Astrocyte of the spinal cord (primary cell): Measurements from ENCODE around the gene KCNJ6.
"Not testable (repeated sequence)": the region's sequence is repeated elsewhere in the genome, so short reads cannot be mapped to it uniquely, and the experiment has no call there.

ENCODE experiments used
- DNase-seq: peaks from one replicate; pipeline ENCODE4 v3.0.0; 2011; ENCODE audit warnings: low read depth, low spot score
- H3K4me3 ChIP-seq: 2 replicates; pipeline ENCODE4 v1.5.1; 2011; ENCODE audit warnings: low read depth, mild to moderate bottlenecking, low read length, moderate library complexity
- in situ Hi-C: cut with HindIII; loops from 2 replicates; pipeline ENCODE4 v1.10.0; 2017; ENCODE audit warnings: low sequenced_read_pairs
- TF ChIP-seq, protein P1 (sequence below): IDR thresholded peaks from 2 replicates; pipeline ENCODE4 v1.5.1; 2012; ENCODE audit warnings: low read depth, mild to moderate bottlenecking, low read length, inconsistent platforms

KCNJ6 gene

DNA sequence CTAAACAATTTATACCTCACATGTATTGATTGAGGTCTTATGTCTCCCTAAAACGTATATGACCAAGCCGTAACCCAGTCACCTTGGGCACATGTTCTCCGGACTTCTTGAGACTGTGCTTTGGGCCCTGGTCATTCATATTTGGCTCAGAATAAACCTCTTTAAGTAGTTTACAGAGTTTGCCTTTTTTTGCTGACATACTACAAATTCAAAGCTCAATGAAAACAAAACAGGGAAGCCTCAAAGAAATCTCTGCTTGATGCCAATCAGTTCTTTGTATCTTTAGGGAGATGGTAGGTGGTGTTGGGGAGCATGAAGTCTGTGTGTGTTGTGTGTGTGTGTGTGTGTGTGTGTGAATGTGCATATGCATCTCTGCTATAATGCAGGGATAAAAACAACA is 247.0 kb downstream of the KCNJ6 start:
- in situ Hi-C loops = no loop called here
- no peak for DNase-seq
- TF ChIP-seq, protein P1, sequence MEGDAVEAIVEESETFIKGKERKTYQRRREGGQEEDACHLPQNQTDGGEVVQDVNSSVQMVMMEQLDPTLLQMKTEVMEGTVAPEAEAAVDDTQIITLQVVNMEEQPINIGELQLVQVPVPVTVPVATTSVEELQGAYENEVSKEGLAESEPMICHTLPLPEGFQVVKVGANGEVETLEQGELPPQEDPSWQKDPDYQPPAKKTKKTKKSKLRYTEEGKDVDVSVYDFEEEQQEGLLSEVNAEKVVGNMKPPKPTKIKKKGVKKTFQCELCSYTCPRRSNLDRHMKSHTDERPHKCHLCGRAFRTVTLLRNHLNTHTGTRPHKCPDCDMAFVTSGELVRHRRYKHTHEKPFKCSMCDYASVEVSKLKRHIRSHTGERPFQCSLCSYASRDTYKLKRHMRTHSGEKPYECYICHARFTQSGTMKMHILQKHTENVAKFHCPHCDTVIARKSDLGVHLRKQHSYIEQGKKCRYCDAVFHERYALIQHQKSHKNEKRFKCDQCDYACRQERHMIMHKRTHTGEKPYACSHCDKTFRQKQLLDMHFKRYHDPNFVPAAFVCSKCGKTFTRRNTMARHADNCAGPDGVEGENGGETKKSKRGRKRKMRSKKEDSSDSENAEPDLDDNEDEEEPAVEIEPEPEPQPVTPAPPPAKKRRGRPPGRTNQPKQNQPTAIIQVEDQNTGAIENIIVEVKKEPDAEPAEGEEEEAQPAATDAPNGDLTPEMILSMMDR = no peak
- no peak overlapping the region for H3K4me3 ChIP-seq

DNA sequence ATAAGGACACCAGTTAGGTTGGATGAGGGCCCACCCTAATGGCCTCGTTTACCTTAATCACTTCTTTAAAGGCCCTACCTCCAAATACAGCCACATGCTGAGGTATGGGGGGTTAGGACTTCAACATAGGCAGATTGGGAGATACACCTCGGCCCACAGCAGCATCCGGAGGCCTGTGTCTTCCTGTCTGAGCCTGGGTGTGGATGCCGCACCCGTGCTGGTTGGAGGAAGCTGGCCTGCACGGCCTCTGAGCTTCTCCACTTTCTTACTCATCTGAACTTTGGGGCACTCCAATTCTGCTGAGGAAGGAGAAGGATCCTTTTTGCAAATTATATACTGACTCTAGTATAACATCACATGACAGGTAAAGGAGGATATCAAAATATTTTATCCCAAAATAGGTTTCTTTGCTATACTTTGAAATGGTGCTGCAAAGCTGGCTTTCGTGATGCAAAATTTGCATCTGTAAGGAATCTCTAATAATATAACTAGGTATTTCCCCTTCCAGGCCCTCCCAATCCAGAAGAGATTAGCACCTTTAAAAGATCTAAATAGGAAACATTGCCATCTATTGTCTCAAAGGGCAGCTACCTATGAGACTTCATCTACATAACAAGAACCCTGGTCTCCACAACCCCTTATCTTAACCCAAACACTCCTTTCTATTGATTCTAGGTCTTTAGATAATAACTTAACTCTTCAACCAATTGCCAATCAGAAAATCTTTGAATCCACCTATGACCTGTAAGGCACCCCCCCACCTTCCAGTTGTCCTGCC is 247.6 kb downstream of the KCNJ6 start:
- no peak overlapping the region for H3K4me3 ChIP-seq
- TF ChIP-seq, protein P1 = no peak
- in situ Hi-C loops = no loop called here
- no peak for DNase-seq

DNA sequence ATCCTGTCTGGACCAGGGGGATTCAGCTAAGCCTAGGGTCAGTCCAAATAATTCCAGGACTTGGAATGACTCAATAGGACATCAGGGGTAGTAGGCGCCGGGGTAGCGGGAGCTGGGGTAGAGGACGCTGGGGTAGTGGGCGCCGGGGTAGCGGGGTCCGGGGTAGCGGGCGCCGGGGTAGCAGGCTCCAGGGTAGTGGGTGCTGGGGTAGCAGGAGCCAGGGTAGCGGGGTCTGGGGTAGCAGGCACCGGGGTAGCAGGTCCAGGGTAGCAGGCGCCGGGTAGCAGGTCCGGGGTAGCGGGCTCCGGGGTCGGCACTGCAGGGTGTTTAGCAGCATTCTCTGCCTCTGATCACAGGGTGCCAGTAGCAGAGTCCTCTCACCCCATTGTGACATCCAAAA is 248.9 kb downstream of the KCNJ6 start:
- in situ Hi-C loops = no loop called here
- H3K4me3 ChIP-seq = no peak overlapping the region
- TF ChIP-seq, protein P1 = no peak
- DNase-seq = no peak

DNA sequence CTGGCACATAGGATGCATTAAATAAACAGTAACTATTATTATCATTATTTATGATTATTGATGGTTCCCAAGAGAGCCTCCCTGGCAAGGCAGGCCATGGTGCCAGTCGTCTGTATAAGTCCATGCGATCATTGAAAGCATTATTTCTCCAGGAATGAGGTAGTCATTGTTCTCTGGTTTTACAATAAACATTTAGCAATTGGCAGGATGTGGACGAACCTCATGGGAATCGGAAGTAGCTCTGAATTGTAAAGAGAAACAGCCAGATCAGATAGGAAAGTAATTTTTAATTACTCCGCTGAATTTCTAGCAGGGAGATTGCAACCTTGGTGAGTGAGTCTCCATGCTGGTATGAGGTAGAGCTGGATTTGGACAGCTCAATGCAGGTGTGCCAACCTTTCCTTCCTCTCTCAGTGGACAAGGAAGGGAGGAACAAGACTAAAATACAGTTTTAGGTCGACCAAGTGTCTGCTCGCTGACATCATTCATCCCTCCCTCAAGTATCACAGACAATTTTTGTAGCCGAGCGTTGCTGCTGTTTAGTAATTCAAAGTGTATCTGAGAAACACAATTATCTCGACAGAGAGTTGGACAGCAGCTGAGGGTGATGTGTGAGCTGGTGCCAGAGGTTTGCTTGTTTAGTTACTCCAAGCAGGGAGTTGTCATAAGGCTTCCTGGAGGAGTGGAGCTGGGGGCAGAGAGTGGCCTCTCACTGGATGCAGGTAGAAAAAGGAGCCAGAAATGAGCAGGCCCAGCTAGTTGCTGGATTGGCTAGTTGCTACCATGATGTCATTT is 250.8 kb downstream of the KCNJ6 start:
- in situ Hi-C loops = no loop called here
- H3K4me3 ChIP-seq = no peak overlapping the region
- TF ChIP-seq, protein P1 = no peak
- DNase-seq = no peak

DNA sequence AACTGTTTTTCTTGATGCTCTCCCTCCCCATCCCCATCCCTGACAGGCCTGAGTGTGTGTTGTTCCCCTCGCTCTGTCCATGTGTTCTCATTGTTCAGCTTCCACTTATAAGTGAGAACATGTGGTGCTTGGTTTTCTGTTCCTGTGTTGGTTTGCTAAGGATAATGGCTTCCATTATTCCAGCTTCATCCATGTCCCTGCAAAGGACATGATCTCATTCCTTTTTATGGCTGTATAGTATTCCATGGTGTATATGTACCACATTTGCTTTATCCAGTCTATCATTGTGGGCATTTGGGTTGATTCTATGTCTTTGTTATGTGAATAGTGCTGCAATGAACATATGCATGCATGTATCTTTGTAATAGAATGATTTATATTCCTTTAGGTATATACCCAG is 254.0 kb downstream of the KCNJ6 start:
- in situ Hi-C loops, DNase-seq, H3K4me3 ChIP-seq: not testable (repeated sequence)

DNA sequence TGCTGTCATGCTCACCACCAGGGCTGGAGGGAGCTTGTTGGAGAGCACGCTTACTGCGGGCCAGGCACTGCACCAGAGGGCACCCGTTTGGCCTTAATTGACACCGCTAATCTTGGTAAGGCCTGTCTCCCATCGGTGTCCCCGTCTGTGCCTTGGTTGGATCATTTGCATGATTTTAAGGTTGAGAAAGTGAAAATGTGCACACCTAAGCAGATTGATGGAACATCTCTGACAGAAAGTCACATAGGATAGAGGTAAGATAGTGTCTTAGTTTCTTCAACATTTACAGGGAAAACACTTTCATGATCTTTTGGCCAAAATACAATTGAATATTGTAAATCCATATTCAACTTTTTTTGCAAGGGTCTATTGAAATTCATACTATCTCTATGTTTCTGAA is 255.5 kb downstream of the KCNJ6 start:
- TF ChIP-seq, protein P1 = no peak
- no peak overlapping the region for H3K4me3 ChIP-seq
- DNase-seq = no peak
- in situ Hi-C loops = no loop called here

DNA sequence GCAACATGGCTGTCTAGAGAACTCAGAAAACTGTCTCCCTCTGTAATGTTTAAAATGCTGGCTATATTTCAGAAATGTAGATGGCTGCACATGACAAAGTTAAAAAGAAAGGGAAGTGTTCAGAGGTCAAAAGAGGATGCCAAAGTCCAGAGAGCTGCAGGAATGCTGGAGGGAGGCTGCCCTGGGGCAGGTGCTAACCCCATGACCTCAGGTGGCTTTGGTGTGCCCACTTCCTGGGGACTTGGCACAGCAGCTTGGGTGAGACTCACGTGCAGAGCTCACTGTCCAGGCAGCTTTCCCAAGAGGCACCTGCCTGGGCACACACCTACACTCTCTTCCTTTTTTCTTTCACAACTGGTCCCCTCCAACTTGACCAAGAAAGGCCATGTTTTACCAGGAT is 256.4 kb downstream of the KCNJ6 start:
- no peak overlapping the region for H3K4me3 ChIP-seq
- no peak for DNase-seq
- TF ChIP-seq, protein P1 = no peak
- in situ Hi-C loops = no loop called here
